ENCODE measurements around the gene CINP. TPM values are rescaled to one million over a fixed set of nuclear protein-coding genes. Genes with fewer than 3 reads are reported as not detected.

Gene CINP
- total RNA-seq, 1 experiment from 2014 or later = 36.6 TPM

DNA sequence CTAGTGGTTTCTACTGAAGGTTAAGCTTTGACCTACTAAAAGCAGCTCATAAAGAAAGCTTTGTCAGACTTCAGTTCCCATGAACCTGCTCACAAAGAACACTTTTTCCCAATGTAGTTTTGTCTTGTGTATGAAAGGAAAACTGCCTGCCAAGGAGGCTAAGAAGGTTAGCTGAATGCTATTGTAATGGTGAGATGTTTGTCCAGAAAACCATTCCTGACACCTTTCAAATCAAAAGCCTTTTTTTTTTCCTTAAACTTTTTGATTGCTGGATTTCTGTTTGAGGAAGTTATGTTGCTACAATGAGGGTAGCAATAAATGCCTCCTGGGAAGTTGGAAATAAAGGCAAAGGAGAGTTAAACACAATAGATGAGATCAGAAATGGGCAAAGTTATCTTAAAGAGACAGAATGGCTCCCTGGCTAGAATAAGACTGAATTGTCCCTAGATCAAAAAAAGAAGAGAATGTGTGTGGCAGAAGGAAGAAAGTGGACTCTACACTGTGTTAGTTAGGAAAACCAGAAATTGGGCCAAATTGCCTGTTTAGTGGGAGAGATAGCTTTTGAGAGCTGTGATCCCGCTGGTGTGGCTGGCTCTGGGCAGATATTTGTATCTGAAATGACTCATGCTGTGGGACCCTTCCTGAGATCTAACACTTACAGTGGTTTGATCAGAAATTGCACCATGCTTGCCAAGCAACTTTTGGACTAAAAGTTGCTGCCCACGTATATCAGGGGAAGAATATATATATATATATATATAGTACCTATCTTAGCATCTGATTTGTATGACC lies 27.6 kb upstream of the CINP start:
- DNase-seq (ENCODE audit: unreplicated experiment) = no peak
- H3K36me3 Mint-ChIP-seq (ENCODE audit: insufficient read depth, unreplicated experiment) = peaks cover 9% of the 10 kb centered on the region

GRCh38 chr14:102389246-102389645 lies 26.6 kb upstream of the CINP start:
- H3K9me3 Mint-ChIP-seq (ENCODE audit: unreplicated experiment) = no peaks in the 10 kb centered on the region
- DNase-seq (ENCODE audit: unreplicated experiment) = no peak
- H3K27ac Mint-ChIP-seq (ENCODE audit: low read depth, unreplicated experiment) = no peak overlapping the region
- TF ChIP-seq CTCF (IDR thresholded peaks at IDR 0.05; ENCODE audit: unreplicated experiment) = no peak
- no peaks in the 10 kb centered on the region for H3K4me1 Mint-ChIP-seq (ENCODE audit: insufficient read depth, unreplicated experiment)
- no peak overlapping the region for H3K4me3 Mint-ChIP-seq (ENCODE audit: unreplicated experiment)
- ChIA-PET POLR2A (no interaction called here), CTCF (interaction anchor here (0.6 kb wide), 1 partner anchor 105 kb away, joined by 3 read pairs; no protein-coding TSS in a partner anchor)
- no TSS peak for BruUV-seq (replicated peaks)
- intact Hi-C loops (cut with micrococcal nuclease) = no loop called here
- H3K27me3 Mint-ChIP-seq (ENCODE audit: insufficient read depth, unreplicated experiment) = no peaks in the 10 kb centered on the region
- H3K36me3 Mint-ChIP-seq (ENCODE audit: insufficient read depth, unreplicated experiment) = peaks cover 9% of the 10 kb centered on the region

More for the DNA sequence above, 27.6 kb upstream of the CINP start:
- ChIA-PET POLR2A (interaction anchor here (0.7 kb wide), 1 partner anchor 25 kb away, joined by 3 read pairs; no protein-coding TSS in a partner anchor), CTCF (interaction anchor here (0.6 to 0.7 kb wide), 2 partner anchors 80 to 308 kb away, joined by 3 to 4 read pairs; no protein-coding TSS in a partner anchor)
- H3K4me3 Mint-ChIP-seq (ENCODE audit: unreplicated experiment) = no peak overlapping the region
- intact Hi-C loops (cut with micrococcal nuclease) = no loop called here
- TF ChIP-seq CTCF (IDR thresholded peaks at IDR 0.05; ENCODE audit: unreplicated experiment) = no peak
- BruUV-seq (replicated peaks) = no TSS peak
- H3K9me3 Mint-ChIP-seq (ENCODE audit: unreplicated experiment) = no peaks in the 10 kb centered on the region
- no peak overlapping the region for H3K27ac Mint-ChIP-seq (ENCODE audit: low read depth, unreplicated experiment)
- H3K27me3 Mint-ChIP-seq (ENCODE audit: insufficient read depth, unreplicated experiment) = no peaks in the 10 kb centered on the region
- no peaks in the 10 kb centered on the region for H3K4me1 Mint-ChIP-seq (ENCODE audit: insufficient read depth, unreplicated experiment)

GRCh38 chr14:102387086-102387485 lies 24.4 kb upstream of the CINP start:
- Mint-ChIP-seq H3K27me3 (ENCODE audit: insufficient read depth, unreplicated experiment) (no peaks in the 10 kb centered on the region), H3K4me1 (ENCODE audit: insufficient read depth, unreplicated experiment) (no peaks in the 10 kb centered on the region), H3K4me3 (ENCODE audit: unreplicated experiment) (no peak overlapping the region), H3K36me3 (ENCODE audit: insufficient read depth, unreplicated experiment) (peaks cover 9% of the 10 kb centered on the region), H3K27ac (ENCODE audit: low read depth, unreplicated experiment) (no peak overlapping the region), H3K9me3 (ENCODE audit: unreplicated experiment) (no peaks in the 10 kb centered on the region)
- BruUV-seq (replicated peaks) = no TSS peak
- ChIA-PET CTCF (interaction anchor here (0.6 kb wide), 1 partner anchor 35 kb away, joined by 3 read pairs; no protein-coding TSS in a partner anchor), POLR2A (no interaction called here)
- no peak for DNase-seq (ENCODE audit: unreplicated experiment)
- intact Hi-C loops (cut with micrococcal nuclease) = no loop called here
- TF ChIP-seq CTCF (IDR thresholded peaks at IDR 0.05; ENCODE audit: unreplicated experiment) = no peak

- BruUV-seq (replicated peaks) = no TSS peak
- ChIA-PET POLR2A (no interaction called here), CTCF (no interaction called here)
- no peaks in the 10 kb centered on the region for H3K4me1 Mint-ChIP-seq (ENCODE audit: insufficient read depth, unreplicated experiment)
- H3K4me3 Mint-ChIP-seq (ENCODE audit: unreplicated experiment) = no peak overlapping the region
- no peaks in the 10 kb centered on the region for H3K27me3 Mint-ChIP-seq (ENCODE audit: insufficient read depth, unreplicated experiment)
- no peak for TF ChIP-seq CTCF (IDR thresholded peaks at IDR 0.05; ENCODE audit: unreplicated experiment)
- H3K27ac Mint-ChIP-seq (ENCODE audit: low read depth, unreplicated experiment) = no peak overlapping the region
- intact Hi-C loops (cut with micrococcal nuclease) = no loop called here
- peaks cover 23% of the 10 kb centered on the region for H3K36me3 Mint-ChIP-seq (ENCODE audit: insufficient read depth, unreplicated experiment)
- H3K9me3 Mint-ChIP-seq (ENCODE audit: unreplicated experiment) = no peaks in the 10 kb centered on the region
- DNase-seq (ENCODE audit: unreplicated experiment) = no peak
Measured at GRCh38 chr14:102378830-102379229, 16.1 kb upstream of the CINP start.
